ENCODE data around the gene PRUNE1. TPM values are rescaled to one million over a fixed set of nuclear protein-coding genes. Genes with fewer than 3 reads are reported as not detected.

The PRUNE1 gene
- total RNA-seq, 1 donor from 2014 or later, result 22.5 TPM

DNA sequence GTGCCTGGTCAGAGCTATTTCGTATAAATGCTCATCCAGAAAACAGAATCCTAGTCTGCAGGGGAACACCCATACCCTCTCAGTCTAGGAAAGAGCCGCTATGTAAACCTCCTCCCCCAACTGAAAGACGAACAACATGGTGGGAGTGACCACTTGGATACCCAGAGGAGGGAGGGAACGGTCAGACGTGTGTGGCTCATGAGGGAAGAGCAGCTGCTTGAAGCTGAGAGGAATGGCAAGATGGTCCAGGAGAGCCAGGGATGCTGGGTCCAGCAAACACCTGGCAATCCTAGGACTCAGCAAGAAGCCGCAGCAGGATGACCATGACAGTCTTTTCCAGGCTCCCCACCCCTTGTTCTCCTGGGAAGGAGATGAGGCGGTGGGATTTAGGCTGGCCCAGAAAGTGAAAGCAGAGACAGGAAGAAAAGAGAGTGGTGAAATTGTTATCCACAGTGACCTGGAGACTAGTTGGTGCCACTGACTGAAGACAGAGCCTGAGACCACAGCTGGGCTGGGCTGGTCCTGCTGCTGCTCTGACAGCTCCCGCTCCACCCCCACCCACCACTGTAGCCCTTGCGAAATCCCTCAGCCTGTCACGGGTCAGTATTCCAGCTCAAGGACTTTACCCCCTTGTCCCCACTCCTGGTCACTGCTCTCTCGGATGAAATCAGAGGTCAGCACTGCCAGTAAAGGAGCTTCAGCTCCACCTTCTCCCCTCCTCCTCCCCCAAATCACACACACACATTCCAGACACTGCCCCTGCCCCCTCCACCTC is 37.3 kb upstream of the PRUNE1 start:
- TF ChIP-seq, protein P1, sequence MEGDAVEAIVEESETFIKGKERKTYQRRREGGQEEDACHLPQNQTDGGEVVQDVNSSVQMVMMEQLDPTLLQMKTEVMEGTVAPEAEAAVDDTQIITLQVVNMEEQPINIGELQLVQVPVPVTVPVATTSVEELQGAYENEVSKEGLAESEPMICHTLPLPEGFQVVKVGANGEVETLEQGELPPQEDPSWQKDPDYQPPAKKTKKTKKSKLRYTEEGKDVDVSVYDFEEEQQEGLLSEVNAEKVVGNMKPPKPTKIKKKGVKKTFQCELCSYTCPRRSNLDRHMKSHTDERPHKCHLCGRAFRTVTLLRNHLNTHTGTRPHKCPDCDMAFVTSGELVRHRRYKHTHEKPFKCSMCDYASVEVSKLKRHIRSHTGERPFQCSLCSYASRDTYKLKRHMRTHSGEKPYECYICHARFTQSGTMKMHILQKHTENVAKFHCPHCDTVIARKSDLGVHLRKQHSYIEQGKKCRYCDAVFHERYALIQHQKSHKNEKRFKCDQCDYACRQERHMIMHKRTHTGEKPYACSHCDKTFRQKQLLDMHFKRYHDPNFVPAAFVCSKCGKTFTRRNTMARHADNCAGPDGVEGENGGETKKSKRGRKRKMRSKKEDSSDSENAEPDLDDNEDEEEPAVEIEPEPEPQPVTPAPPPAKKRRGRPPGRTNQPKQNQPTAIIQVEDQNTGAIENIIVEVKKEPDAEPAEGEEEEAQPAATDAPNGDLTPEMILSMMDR (conservative IDR thresholded peaks at IDR 0.05), result no peak
- peaks cover 24% of the 10 kb centered on the region for H3K36me3 Mint-ChIP-seq (ENCODE audit: low read depth)
- peak overlapping the region; percentile 89 for H3K27ac Mint-ChIP-seq (ENCODE audit: unreplicated experiment)
- H3K4me1 Mint-ChIP-seq, result peaks cover 54% of the 10 kb centered on the region
- no peak for DNase-seq (ENCODE audit: low read depth, low spot score)
- H3K4me3 Mint-ChIP-seq, result peak overlapping the region; percentile 92
- no peaks in the 10 kb centered on the region for H3K9me3 Mint-ChIP-seq
- no peaks in the 10 kb centered on the region for H3K27me3 Mint-ChIP-seq (ENCODE audit: low read depth)

DNA sequence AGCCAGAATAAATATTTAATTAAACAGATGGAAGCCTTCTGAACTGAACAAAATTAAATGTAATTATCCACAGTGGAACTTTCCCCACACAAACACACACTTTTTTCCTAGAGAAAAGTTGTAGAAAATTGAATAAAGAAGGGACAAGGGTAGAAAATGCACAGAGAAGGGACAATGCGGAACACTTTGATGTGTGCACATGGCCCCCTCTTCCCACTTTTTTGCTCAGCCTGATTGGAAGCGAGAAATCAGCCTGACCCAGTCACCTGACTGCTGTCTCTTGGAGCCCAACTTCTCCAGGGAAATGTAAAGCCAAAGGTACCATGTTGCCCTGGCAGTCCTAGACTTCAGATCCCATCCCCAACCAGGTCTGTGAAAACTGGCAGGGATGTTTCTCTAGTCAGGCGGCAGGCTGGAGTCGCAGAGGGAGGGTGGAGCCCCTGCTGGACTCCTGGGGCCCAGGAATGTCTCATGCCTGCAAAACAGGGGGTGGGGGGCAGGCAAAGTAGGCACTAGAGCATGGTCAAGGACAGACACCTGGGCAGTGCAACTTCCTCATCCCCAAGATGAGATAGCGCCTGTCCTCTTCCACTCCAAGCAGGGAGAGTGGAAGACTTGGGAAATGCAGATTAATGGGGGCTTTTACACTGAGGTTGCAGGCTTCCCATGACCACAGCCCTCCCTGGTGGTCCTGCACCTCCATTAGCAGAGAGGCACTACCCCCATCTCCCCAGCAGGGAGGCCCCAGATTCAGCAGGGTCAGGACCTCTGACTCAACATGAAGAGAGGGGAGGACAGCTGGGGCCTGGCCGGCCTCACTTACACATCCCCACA is 36.4 kb upstream of the PRUNE1 start:
- Mint-ChIP-seq H3K9me3 (no peaks in the 10 kb centered on the region), H3K27ac (ENCODE audit: unreplicated experiment) (peak overlapping the region; percentile 89), H3K4me3 (peak overlapping the region; percentile 92), H3K27me3 (ENCODE audit: low read depth) (no peaks in the 10 kb centered on the region), H3K36me3 (ENCODE audit: low read depth) (peaks cover 17% of the 10 kb centered on the region), H3K4me1 (peaks cover 61% of the 10 kb centered on the region)
- TF ChIP-seq, protein P1 (conservative IDR thresholded peaks at IDR 0.05), result no peak
- no peak for DNase-seq (ENCODE audit: low read depth, low spot score)

DNA sequence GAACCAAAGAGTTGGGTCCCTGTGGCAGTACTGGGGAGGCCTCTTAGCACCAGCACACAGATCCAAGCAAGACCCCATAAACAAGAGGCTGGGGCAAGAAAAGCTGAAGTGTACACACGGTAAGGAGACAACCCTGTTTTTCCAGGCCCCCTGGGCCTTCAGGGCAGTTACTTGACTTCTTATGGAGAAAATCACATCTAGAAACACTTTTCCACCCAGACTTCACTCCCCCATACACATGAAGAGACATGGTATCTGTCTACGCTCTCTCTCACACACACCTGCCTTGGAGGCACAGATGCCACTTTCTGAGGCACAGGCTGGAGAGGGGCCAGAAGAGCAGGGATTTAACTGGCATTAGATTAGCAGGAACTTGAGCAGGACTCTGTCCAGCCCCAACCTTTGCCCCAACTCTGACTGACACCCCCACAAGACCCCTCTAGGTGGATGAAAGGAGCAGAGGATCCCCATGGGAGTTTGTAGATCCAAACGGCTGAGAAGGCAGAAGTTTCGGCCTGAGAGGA is 35.8 kb upstream of the PRUNE1 start:
- TF ChIP-seq, protein P1 (conservative IDR thresholded peaks at IDR 0.05), result no peak
- H3K4me1 Mint-ChIP-seq, result peaks cover 68% of the 10 kb centered on the region
- H3K36me3 Mint-ChIP-seq (ENCODE audit: low read depth), result peaks cover 12% of the 10 kb centered on the region
- H3K27me3 Mint-ChIP-seq (ENCODE audit: low read depth), result no peaks in the 10 kb centered on the region
- H3K9me3 Mint-ChIP-seq, result no peaks in the 10 kb centered on the region
- no peak for DNase-seq (ENCODE audit: low read depth, low spot score)
- peak overlapping the region; percentile 92 for H3K4me3 Mint-ChIP-seq
- H3K27ac Mint-ChIP-seq (ENCODE audit: unreplicated experiment), result no peak overlapping the region

DNA sequence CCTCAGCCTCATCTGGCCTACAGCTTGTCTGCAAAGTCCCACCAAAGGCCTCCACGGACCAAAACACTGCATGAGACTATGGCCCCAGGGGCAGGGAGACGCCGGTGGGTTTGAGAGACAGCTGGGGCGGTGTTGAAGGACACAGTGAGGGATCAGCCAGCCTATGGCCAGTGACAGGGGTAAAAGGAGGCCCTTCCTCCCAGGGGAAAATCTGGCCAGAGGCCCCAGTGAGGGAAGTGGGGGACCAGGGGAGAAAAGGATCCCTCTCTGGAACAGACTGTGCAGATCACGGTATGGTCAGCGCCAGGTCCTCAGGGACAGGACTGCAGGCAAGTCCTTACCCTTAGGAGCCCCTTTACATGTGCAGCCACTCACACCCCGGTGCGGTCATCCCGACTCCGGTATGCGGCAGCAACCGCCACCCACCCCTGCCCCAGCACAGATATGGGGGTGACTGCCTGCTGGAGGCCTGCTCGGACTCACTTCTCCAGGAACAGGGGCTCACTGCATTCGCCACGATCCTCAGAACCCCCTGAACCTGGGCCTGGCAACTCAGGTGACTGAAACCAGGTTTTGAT is 34.9 kb upstream of the PRUNE1 start:
- Mint-ChIP-seq H3K27ac (ENCODE audit: unreplicated experiment) (peak overlapping the region; percentile 71), H3K27me3 (ENCODE audit: low read depth) (no peaks in the 10 kb centered on the region), H3K9me3 (no peaks in the 10 kb centered on the region), H3K4me1 (peaks cover 65% of the 10 kb centered on the region), H3K36me3 (ENCODE audit: low read depth) (peaks cover 4% of the 10 kb centered on the region), H3K4me3 (peak overlapping the region; percentile 92)
- no peak for DNase-seq (ENCODE audit: low read depth, low spot score)
- TF ChIP-seq, protein P1 (conservative IDR thresholded peaks at IDR 0.05), result no peak

- DNase-seq (ENCODE audit: low read depth, low spot score), result no peak
- Mint-ChIP-seq H3K4me1 (peaks cover 59% of the 10 kb centered on the region), H3K4me3 (peak overlapping the region; percentile 92), H3K27ac (ENCODE audit: unreplicated experiment) (peak overlapping the region; percentile 71), H3K27me3 (ENCODE audit: low read depth) (no peaks in the 10 kb centered on the region), H3K9me3 (no peaks in the 10 kb centered on the region), H3K36me3 (ENCODE audit: low read depth) (no peaks in the 10 kb centered on the region)
- TF ChIP-seq, protein P1 (conservative IDR thresholded peaks at IDR 0.05), result no peak
Observed at GRCh38 chr1:150973836-150974579, 34.2 kb upstream of the PRUNE1 start.
